ENCODE data around the gene SNIP1. TPM values are rescaled to one million over a fixed set of nuclear protein-coding genes. Genes with fewer than 3 reads are reported as not detected.
"Not testable (repeated sequence)": the region's sequence is repeated elsewhere in the genome, so short reads cannot be mapped to it uniquely, and the experiment has no call there.

The SNIP1 gene
- polyA plus RNA-seq, 3 donors, result 14.2 to 15.3 (median 14.6) TPM

DNA sequence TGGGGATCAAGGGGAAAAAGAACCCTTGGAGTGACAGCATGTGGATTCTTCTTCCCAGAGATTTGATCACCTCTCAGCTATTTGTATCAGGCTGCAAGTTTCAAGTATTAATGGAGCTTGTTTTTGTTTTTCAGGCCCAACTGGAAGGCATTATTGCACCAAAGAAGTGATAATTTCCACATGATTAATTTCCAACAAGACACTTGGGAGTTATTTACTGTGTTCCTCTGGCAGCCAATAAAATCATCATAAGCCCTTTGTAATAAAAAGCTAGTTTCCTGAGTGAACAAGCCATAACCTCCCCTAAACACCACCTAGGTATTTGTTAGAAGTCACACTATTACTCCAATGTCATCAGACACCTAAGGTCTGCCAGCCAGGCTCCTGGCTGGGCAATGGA lies 10.8 kb upstream of the SNIP1 start:
- no peak for DNase-seq (ENCODE audit: extremely low read depth in 1 of 11, low read depth in 9 of 11, low spot score in 4 of 11)

DNA sequence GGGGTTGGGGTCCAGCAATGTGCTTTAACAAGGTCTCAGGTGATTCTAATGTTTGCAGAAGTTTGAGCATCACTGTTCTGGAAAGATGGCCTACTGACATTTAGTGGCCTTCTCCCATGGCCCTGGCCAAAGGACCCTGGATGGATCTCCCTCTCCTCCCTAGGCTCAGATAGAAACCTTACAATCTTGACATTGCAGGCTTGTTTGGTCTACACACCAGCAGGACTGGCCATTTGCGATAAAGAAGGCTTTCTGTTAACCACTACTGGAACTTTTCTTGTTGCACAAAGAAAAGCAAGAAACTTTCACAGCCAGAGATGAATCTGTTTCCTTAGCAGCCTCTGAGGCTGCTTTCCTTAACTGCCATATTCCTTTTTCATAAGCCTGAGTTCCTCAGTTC lies 8.9 kb upstream of the SNIP1 start:
- DNase-seq (ENCODE audit: extremely low read depth in 1 of 11, low read depth in 9 of 11, low spot score in 4 of 11), result no peak

DNA sequence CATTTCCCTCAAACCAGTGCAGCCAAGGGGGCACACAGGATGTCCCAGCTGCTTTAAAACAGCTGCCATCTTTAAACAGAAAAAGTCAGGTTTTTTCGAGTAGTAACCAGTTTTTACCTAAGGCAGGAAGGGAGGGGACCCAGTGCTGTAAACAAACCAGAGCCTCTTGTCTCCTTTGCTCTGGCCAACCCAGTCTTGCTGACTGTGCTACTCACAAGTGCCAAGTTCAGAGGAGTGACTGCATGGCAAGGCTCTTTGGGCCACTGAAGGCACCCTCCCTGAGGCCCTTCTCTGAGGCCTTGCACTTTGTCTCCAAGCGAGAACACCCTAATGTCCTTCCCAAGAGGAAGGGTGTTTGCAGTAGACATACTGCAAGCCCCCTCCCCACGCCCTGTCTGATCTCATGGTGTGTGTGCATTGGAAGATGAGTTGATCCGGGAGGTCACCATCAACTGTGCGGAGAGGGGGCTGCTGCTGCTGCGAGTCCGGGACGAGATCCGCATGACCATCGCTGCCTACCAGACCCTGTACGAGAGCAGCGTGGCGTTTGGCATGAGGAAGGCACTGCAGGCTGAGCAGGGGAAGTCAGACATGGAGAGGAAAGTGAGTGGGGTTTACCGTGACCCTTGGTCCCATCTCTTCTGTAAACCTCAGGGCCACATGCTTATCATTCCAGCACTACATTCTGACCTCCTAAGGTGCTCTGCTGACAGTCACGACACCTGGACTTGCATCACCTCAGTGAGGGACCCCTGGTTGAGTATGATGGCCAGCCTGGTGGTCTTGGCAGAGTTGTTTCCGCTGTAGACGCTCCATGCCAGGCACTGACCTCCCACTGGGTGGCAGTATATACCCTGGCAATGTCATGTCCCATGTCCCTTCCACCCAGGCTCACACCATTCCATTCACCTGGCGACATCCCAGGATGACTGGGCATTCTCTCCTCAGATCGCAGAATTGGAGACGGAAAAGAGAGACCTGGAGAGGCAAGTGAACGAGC lies 7.3 kb upstream of the SNIP1 start:
- peak in 1 of 11 donors; percentile 5 for DNase-seq (ENCODE audit: extremely low read depth in 1 of 11, low read depth in 9 of 11, low spot score in 4 of 11)

DNA sequence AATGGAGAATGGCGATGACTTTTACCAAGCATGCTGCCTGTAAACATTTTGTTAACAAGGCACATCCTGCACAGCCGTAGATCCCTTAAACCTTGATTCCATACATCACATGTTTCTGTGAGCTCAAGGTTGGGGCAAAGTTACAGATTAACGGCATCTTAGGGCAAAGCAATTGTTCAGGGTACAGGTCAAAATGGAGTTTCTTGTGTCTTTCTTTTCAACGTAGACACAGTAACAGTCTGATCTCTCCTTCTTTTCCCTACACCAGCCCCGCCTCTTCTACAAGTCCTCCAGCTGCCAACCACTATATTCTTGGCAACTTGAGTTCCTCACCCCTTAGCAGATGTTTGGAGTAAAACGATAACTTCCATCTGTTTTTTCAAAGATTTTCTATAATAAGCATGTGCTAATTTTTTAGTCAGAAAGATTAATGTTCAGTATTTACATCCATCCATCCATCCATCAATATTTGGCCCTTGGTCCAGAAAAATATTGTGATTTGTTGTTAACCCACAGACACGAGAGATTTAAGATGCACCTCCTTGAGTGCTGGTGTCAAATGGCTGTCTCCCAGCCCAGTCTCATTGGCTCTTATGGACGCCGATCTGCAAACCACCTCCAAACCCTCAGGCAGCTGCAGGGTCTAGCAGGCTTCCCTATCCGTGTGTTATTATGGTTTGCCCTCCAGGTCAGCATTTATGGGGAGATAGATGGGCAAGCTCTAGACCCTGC lies 6.5 kb upstream of the SNIP1 start:
- no peak for DNase-seq (ENCODE audit: extremely low read depth in 1 of 11, low read depth in 9 of 11, low spot score in 4 of 11)

DNA sequence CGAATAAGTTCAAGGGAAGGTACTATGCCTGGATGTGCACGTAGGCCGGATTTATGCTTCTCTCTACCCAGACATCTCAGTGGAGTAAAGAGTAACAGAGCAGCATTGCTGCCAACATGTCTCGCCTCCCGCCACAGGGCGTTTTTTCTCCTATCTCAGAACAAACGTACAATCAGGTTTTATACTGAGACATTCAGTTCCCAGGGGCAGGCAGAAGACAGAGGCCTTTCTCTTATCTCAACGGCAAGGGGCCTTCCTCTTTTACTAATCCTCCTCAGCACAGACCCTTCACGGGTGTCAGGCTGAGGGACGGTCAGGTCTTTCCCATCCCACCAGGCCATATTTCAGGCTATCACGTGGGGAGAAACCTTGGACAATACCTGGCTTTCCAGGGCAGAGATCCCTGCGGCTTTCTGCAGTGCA lies 5.9 kb upstream of the SNIP1 start:
- not testable (repeated sequence) for DNase-seq (ENCODE audit: extremely low read depth in 1 of 11, low read depth in 9 of 11, low spot score in 4 of 11)

DNA sequence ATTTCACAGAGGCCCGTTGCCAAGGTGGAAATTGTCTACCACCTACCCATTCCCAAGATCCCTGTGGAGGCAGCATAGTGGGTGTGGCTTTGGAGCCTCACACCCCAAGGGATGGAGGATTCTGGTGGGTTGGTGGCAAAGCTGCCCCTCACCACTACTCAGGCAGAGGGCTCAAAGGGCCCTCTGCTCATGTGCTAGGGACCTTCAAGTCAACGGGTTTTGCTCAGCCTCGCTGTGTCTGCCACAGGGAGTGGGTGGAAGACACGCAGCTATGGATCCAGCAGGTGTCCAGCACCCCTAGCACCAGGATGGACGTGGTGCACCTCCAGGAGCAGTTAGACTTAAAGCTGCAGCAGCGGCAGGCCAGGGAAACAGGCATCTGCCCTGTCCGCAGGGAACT lies 5.0 kb upstream of the SNIP1 start:
- DNase-seq (ENCODE audit: extremely low read depth in 1 of 11, low read depth in 9 of 11, low spot score in 4 of 11), result no peak

DNA sequence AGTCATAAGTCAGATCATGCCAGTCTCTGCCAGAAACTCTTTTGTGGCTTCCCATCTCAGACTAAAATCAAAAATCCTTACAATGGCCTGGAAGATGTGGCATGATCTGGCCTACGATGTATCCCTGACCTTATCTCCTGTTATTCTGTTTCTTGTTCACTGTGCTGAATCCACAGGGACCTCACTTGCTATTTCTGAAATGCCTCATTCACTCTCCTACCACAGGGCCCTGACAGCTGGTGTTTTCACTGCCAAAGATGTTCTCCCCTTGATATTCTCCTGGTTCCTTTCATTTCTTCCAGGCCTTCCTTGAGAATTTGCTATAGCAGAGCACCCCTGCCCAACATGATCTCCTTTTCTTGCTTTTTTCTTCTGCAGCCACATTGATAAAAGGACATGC lies 4.3 kb upstream of the SNIP1 start:
- DNase-seq (ENCODE audit: extremely low read depth in 1 of 11, low read depth in 9 of 11, low spot score in 4 of 11), result no peak

DNA sequence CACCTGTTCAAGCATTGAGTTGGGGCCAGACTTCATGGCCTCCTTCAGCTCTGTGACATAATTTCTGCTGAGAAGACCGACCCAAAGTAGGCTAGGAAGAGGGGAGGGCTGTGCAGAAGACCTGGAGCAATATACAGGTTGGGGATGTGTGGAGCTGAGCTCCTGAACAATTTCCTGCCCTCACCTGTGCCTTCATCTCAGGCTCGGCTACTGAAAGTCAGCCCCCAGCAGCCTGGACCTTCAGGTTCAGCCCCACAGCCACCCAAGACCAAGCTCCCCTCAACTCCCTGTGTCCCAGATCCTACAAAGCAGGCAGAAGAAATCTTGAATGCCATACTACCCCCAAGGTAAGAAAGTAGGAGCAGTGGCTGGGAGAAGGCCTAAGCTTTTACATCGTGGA lies 3.3 kb upstream of the SNIP1 start:
- DNase-seq (ENCODE audit: extremely low read depth in 1 of 11, low read depth in 9 of 11, low spot score in 4 of 11), result no peak

DNA sequence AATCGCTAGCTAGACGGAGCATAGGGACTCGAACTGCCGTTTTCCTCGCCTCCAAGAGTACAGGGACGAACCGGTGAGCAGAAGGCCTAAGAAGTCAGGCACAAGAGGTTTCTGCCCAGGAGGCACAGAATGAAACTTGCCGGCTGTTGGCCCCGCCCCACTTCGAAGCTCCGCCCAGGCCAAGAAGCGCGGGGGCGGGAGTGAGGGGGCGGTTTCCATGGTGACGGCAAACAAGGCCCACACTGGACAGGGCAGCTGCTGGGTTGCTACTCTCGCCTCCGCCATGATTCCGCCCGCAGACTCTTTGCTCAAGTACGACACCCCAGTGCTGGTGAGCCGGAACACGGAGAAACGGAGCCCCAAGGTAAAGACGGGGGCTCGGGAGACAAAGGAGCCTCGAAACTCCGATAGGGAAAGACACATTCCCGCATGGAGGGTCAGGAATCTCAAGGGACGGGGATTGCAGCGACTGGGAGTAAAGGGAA lies 2.7 kb upstream of the SNIP1 start, which contains the start of gene DNALI1:
DNALI1 (plus strand) TSS at position 229 of the 485 bp plus-strand sequence; CDS start at position 284, 55 bp downstream.
- peak; percentile 64 to 89 (median 84) for DNase-seq (ENCODE audit: extremely low read depth in 1 of 11, low read depth in 9 of 11, low spot score in 4 of 11)

DNA sequence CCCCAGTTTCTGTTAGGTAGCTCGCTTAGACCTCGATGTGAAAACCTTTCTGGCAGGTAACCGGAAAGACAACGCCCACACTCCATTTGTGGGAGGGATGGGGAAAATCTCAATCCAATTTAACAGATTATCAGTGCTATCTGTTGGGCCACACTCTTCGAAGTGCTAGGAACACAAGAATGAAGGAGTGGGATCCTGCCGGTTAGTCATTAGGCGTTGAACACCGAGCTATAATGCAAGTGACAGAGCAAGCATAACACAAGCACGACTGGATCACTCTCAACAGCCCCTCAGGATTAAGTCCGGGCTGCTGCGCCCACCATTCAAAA lies 531 bp downstream of the SNIP1 start:
- DNase-seq (ENCODE audit: extremely low read depth in 1 of 11, low read depth in 9 of 11, low spot score in 4 of 11), result no peak

DNA sequence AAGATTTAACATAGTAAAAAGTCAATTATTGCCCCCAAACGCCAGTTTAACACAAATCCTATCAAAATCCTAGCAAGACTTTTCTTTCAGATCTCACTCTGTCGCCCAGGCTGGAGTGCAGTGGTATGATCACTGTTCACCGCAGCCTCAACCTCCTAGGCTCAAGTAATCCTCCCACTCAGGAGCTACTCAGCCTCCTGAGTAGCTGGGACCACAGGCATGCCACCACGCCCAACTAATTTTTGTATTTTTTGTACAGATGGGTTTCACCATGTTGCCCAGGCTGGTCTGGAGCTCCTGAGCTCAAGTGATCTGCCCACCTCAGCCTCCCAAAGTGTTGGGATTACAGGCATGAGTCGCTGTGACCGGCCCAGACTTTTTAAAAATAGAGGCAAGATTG lies 4.8 kb downstream of the SNIP1 start:
- no peak for DNase-seq (ENCODE audit: extremely low read depth in 1 of 11, low read depth in 9 of 11, low spot score in 4 of 11)

DNA sequence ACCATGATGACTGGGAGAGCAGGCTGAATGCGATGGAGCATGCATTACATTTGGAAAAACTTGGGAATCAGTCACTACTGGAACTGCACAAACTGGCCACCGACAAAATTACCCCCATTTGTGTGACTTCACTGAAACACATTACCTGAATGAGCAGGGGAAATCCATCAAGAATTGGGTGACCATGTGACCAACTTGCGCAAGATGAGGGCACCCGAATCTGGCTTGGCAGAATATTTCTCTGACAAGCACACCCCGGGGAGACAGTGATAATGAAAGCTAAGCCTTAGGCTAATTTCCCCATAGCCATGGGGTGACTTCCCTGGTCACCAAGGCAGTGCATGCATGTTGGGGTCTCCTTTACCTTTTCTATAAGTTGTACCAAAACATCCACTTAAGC lies 9.1 kb downstream of the SNIP1 start:
- no peak for DNase-seq (ENCODE audit: extremely low read depth in 1 of 11, low read depth in 9 of 11, low spot score in 4 of 11)

DNA sequence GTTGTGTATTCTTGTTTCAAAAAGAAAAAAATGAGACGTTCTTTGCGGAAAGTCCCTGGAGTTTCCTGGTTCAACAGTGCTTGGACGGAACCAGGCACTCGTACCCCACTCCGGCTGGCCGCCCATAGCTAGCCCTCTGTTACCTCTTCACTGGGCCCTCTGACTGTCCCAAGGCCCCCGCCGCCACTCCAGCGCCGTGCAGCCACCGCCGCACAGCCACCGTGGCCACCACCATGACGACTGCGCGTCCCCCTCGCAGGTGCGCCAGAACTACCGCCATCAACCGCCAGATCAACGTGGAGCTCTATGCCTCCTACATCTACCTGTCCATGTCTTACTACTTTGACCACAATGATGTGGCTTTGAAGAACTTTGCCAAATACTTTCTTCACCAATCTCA lies 9.6 kb downstream of the SNIP1 start:
- DNase-seq (ENCODE audit: extremely low read depth in 1 of 11, low read depth in 9 of 11, low spot score in 4 of 11), result no peak

DNA sequence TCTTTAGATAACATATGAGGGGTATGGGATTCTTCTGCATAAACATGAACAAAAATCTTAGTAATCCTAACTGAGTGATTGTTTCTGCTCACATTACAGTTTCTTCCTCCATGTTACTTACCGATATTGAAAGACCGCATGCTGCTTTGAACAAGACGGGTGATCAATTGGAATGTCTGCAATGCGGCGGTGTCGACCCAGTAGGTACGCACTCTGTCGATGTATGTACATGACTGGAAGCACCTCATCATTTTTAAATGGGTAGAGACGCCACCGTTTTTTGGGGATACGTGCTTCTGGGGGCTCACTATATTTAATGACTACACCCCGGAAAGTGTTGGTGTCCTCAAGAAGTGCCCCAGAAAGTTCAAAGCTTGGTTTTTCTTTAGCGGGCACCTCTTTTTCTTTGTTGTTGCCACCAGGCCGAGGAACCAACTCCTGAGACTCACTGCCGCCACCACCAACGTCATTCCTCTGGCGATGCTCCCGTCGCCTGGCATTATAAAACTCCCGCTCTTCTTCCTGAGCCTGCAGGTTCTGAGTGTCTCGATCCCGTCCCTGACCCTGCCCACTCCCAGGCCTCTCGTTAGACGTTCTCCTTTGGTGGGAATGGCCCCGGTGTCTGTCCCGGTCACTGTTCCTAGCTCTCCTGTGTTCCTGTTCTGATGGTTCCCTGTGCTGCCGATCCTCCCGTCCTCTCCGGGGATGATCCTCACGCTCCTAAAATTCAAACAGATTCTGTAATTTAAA lies 13.9 kb downstream of the SNIP1 start:
- DNase-seq (ENCODE audit: extremely low read depth in 1 of 11, low read depth in 9 of 11, low spot score in 4 of 11), result no peak

DNA sequence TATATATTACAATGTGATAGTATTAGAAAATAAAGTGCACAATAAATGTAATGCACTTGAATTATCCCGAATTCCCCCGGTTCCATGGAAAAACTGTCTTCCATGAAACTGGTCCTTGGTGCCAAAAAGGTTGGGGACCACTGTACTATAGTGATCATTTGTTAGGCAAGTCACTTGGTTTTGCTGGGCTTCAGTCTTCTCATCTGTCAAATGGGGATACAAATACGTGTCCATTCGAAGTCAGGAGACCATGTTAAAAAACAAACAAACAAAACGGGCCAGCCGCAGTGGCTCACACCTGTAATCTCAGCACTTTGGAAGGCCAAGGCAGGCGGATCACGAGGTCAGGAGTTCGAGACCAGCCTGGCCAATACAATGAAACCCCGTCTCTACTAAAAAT lies 14.9 kb downstream of the SNIP1 start:
- DNase-seq (ENCODE audit: extremely low read depth in 1 of 11, low read depth in 9 of 11, low spot score in 4 of 11), result not testable (repeated sequence)

DNA sequence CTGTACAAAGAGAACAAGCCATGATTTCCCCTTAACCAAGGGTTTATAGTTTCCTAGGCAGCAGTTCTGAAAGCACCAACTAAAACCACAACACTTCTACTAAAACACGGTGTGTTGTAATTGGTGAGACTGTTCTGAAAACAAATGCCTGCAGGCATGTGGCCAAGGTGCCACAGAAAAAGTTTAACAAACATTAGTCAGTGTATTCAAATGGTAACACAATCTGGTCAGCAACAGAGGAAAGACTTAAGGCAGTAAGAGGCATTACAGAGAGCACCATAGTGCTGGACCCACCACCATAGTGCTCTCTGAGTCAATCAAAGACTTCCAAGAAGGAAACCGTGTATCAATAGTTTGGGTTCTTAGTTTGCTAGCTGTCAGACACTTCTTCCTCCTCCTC lies 16.7 kb downstream of the SNIP1 start:
- no peak for DNase-seq (ENCODE audit: extremely low read depth in 1 of 11, low read depth in 9 of 11, low spot score in 4 of 11)

DNA sequence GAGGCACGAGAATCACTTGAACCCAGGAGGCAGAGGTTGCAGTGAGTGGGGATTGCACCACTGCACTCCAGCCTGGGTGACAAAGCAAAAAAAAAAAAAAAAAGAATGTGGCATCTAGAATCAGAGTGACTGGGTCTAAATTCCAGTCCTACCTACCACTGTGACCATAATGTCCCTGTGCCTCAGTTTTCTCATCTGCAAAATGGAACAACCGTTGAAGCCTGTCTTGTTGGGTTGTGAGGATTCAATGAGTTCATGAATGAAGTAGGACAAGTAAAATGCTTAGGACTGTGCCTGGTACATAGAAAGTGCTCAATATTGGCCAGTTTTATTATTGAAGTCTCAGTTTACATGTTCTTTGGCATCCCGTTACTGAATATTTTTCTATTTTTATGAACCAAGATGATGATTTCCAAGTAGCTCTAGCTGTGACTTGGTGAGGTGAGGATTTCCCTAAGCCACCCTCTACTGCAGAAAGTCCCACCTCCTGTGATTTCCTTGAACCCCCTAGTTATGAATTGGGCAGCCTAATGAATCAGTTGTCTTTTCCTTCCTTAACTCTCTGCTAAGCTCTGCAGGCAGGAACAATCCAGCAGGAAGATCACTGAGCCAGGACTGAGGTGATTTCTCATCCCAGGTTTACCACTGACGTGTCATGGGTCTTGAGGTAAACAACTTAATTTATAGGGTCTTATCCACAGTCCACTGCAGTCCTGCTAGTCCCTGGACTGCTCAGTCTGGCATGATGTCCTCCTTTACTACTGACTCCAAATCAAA lies 20.6 kb downstream of the SNIP1 start:
- DNase-seq (ENCODE audit: extremely low read depth in 1 of 11, low read depth in 9 of 11, low spot score in 4 of 11), result no peak

DNA sequence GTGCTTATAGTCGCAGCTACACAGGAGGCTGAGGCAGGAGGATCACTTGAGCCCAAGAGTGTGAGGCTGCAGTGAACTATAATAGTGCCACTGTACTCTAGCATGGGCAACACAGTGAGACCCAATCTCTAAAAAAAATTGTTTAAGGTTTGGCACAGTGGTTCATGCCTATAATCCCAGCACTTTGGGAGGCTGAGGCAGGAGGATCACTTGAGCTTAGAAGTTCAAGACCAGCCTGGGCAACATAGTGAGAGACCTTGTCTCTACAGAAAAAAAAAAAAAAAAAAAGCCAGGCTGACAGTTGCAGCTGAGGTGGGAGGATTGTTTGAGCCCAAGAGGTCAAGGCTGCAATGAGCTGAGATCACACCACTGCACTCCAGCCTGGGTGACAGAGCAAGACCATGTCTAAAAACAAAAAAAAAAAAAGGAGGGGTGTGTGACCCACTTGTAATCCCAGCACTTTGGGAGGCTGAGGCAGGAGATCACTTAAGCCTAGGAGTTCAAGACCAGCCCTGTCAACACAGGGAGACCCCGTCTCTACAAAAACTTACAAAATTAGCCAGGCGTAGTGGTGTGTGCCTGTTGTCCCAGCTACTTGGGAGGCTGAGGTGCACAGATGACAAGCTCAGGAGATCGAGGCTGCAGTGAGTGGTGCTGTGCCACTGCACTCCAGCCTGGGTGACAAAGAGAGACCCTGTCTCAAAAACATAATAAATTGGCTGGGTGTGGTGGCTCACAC lies 21.5 kb downstream of the SNIP1 start:
- not testable (repeated sequence) for DNase-seq (ENCODE audit: extremely low read depth in 1 of 11, low read depth in 9 of 11, low spot score in 4 of 11)

Data from renal cortex interstitium (tissue), 11 donors.